IMR-90 (cell line): ENCODE data around the gene TGFA. TPM values are rescaled to one million over a fixed set of nuclear protein-coding genes. Genes with fewer than 3 reads are reported as not detected.

Experiments
- ATAC-seq: fragments of 200-7000 bp; cut with Tn5 transposase; 2 replicates; pipeline ENCODE4 v1.9.1; 2020; ENCODE audit warnings: low read depth, mild to moderate bottlenecking, moderate library complexity
- BruUV-seq: library from RNA; stranded (reverse); fragments of 400-500 nt; replicated peaks from 2 replicates; lab custom pipeline; 2021; lab: Mats Ljungman, UMichigan
- CTCF ChIA-PET: fragments of 300-600 bp; formaldehyde crosslinking; extraction: SDS; loops from one replicate; lab custom pipeline; 2021; ENCODE audit warnings: antibody characterized with exemption; lab: Yijun Ruan, JAX
- POLR2A ChIA-PET: fragments of 300-600 bp; sonication (Branson Sonifier 250); formaldehyde crosslinking; loops from one replicate; lab custom pipeline; 2022; ENCODE audit warnings: antibody characterized with exemption; ENCODE audit not compliant: unreplicated experiment; lab: Charles Lee
- DNase-seq: peaks from one replicate; pipeline ENCODE4 v3.0.0; 2013
- H2AFZ ChIP-seq: replicated peaks from 2 replicates; pipeline ENCODE3; 2013; ENCODE audit warnings: low read length, mild to moderate bottlenecking; ENCODE audit not compliant: poor library complexity
- H2AK5ac ChIP-seq: 2 replicates; pipeline ENCODE4 v1.6.1; 2013; ENCODE audit warnings: low read depth, low read length, inconsistent platforms
- H2AK9ac ChIP-seq: replicated peaks from 2 replicates; pipeline ENCODE3; 2013; ENCODE audit warnings: mild to moderate bottlenecking, low read depth, low read length, moderate library complexity; ENCODE audit not compliant: poor library complexity
- H2BK120ac ChIP-seq: 2 replicates; pipeline ENCODE4 v1.6.1; 2013; ENCODE audit warnings: low read depth, low read length, inconsistent platforms
- H2BK15ac ChIP-seq: 3 replicates; pipeline ENCODE4 v1.6.1; 2013; ENCODE audit warnings: low read depth, low read length, inconsistent platforms
- H2BK20ac ChIP-seq: 2 replicates; pipeline ENCODE4 v1.6.1; 2013; ENCODE audit warnings: low read depth, mild to moderate bottlenecking, inconsistent platforms, low read length, moderate library complexity
- H2BK5ac ChIP-seq: 2 replicates; pipeline ENCODE4 v1.6.1; 2013; ENCODE audit warnings: mild to moderate bottlenecking, low read depth, low read length, inconsistent platforms; ENCODE audit not compliant: poor library complexity, severe bottlenecking
- H3K14ac ChIP-seq: replicated peaks from 2 replicates; pipeline ENCODE4 v1.6.1; 2013; ENCODE audit warnings: low read depth, low read length, inconsistent platforms
- H3K18ac ChIP-seq: 2 replicates; pipeline ENCODE4 v1.6.1; 2013; ENCODE audit warnings: low read depth, low read length, control low read depth
- H3K23ac ChIP-seq: 2 replicates; pipeline ENCODE4 v1.6.1; 2013; ENCODE audit warnings: low read depth, low read length, inconsistent platforms
- H3K27ac ChIP-seq: 2 replicates; pipeline ENCODE4 v1.5.1; 2013; ENCODE audit warnings: mild to moderate bottlenecking, control low read depth, low read length; ENCODE audit not compliant: insufficient read depth
- H3K27me3 ChIP-seq: 2 replicates; pipeline ENCODE4 v1.6.1; 2013; ENCODE audit warnings: low read length; ENCODE audit not compliant: control insufficient read depth, insufficient read depth
- H3K36me3 ChIP-seq: 2 replicates; pipeline ENCODE4 v1.6.1; 2013; ENCODE audit warnings: low read length, mixed read lengths; ENCODE audit not compliant: control insufficient read depth, insufficient read depth
- H3K4ac ChIP-seq: 2 replicates; pipeline ENCODE4 v1.6.1; 2013; ENCODE audit warnings: low read depth, low read length, inconsistent platforms
- H3K4me1 ChIP-seq: 2 replicates; pipeline ENCODE4 v1.6.1; 2013; ENCODE audit warnings: low read length, mixed read lengths; ENCODE audit not compliant: control insufficient read depth, insufficient read depth
- H3K4me2 ChIP-seq: 2 replicates; pipeline ENCODE4 v1.6.1; 2013; ENCODE audit warnings: low read depth, mild to moderate bottlenecking, control low read depth, low read length, moderate library complexity
- H3K4me3 ChIP-seq: 2 replicates; pipeline ENCODE4 v1.5.1; 2013; ENCODE audit warnings: low read depth, mild to moderate bottlenecking, control low read depth, low read length, moderate library complexity; ENCODE audit not compliant: insufficient read depth
- H3K56ac ChIP-seq: 2 replicates; pipeline ENCODE4 v1.6.1; 2013; ENCODE audit warnings: low read length, inconsistent platforms; ENCODE audit not compliant: insufficient read depth; ENCODE audit errors: extremely low read depth
- H3K79me1 ChIP-seq, 2 experiments: 2 replicates each; pipeline ENCODE4 v1.6.1; 2013; ENCODE audit warnings: low read length in 2 of 2, inconsistent platforms in 1 of 2, low read depth in 1 of 2
- H3K9ac ChIP-seq: 2 replicates; pipeline ENCODE4 v1.6.1; 2013; ENCODE audit warnings: low read depth, low read length, control low read depth
- H3K9me1 ChIP-seq: 2 replicates; pipeline ENCODE4 v1.6.1; 2013; ENCODE audit warnings: low read length, inconsistent platforms; ENCODE audit not compliant: insufficient read depth
- H3K9me3 ChIP-seq: 2 replicates; pipeline ENCODE4 v1.6.1; 2013; ENCODE audit warnings: low read length; ENCODE audit not compliant: control insufficient read depth, insufficient read depth
- H4K20me1 ChIP-seq: 2 replicates; pipeline ENCODE4 v1.6.1; 2013; ENCODE audit warnings: low read length, inconsistent platforms; ENCODE audit not compliant: insufficient read depth
- H4K5ac ChIP-seq: 2 replicates; pipeline ENCODE4 v1.6.1; 2013; ENCODE audit warnings: mild to moderate bottlenecking, low read depth, low read length, control low read depth
- H4K8ac ChIP-seq, 2 experiments: 2 replicates each; pipeline ENCODE4 v1.6.1; 2013; ENCODE audit warnings: low read depth in 2 of 2, low read length in 2 of 2, control low read depth in 1 of 2, inconsistent platforms in 1 of 2
- H4K91ac ChIP-seq: 2 replicates; pipeline ENCODE4 v1.6.1; 2013; ENCODE audit warnings: low read depth, low read length, inconsistent platforms; ENCODE audit not compliant: insufficient read depth
- BHLHE40 ChIP-seq: fragments of 150-350 bp; IDR thresholded peaks from 2 replicates; pipeline ENCODE4 v1.6.1; 2016; ENCODE audit warnings: mild to moderate bottlenecking, low read depth, low read length
- CEBPB ChIP-seq: IDR thresholded peaks from 2 replicates; pipeline ENCODE4 v1.6.1; 2012; ENCODE audit warnings: low read depth, low read length, improper control_type of control experiment
- CHD1 ChIP-seq: IDR thresholded peaks from 2 replicates; pipeline ENCODE4 v1.6.1; 2012; ENCODE audit warnings: low read depth, low read length, improper control_type of control experiment
- FOS ChIP-seq: fragments of 150-350 bp; IDR thresholded peaks from 2 replicates; pipeline ENCODE4 v1.6.1; 2016; ENCODE audit warnings: low read depth, low read length
- MAFK ChIP-seq: IDR thresholded peaks from 2 replicates; pipeline ENCODE4 v1.6.1; 2012; ENCODE audit warnings: low read depth, low read length, improper control_type of control experiment
- MAZ ChIP-seq: IDR thresholded peaks from 2 replicates; pipeline ENCODE4 v1.6.1; 2012; ENCODE audit warnings: low read depth, mild to moderate bottlenecking, low read length, improper control_type of control experiment, moderate library complexity, borderline replicate concordance
- MXI1 ChIP-seq: IDR thresholded peaks from 2 replicates; pipeline ENCODE4 v1.6.1; 2012; ENCODE audit warnings: low read depth, mild to moderate bottlenecking, low read length, moderate library complexity, borderline replicate concordance
- NFE2L2 ChIP-seq: fragments of 150-350 bp; IDR thresholded peaks from 2 replicates; pipeline ENCODE4 v1.6.1; 2016; ENCODE audit warnings: low read depth, mild to moderate bottlenecking, low read length
- POLR2A ChIP-seq: IDR thresholded peaks from 2 replicates; pipeline ENCODE4 v1.6.1; 2012; ENCODE audit warnings: mild to moderate bottlenecking, low read depth, low read length
- RAD21 ChIP-seq: IDR thresholded peaks from 2 replicates; pipeline ENCODE4 v1.6.1; 2012; ENCODE audit warnings: low read length, improper control_type of control experiment
- RCOR1 ChIP-seq: IDR thresholded peaks from 2 replicates; pipeline ENCODE4 v1.6.1; 2012; ENCODE audit warnings: mild to moderate bottlenecking, low read length, improper control_type of control experiment; ENCODE audit not compliant: insufficient replicate concordance
- RFX5 ChIP-seq: IDR thresholded peaks from 2 replicates; pipeline ENCODE4 v1.8.0; 2012; ENCODE audit warnings: low read depth, mild to moderate bottlenecking, low read length, moderate library complexity
- SMC3 ChIP-seq: fragments of 150-350 bp; IDR thresholded peaks from 2 replicates; pipeline ENCODE4 v1.6.1; 2016; ENCODE audit warnings: low read depth, mild to moderate bottlenecking, antibody characterized with exemption, low read length, moderate library complexity
- WGBS, 2 experiments: methylation state at CpG; one replicate each; pipeline versions ENCODE4 v1.1.5 to v1.1.7; 2013; ENCODE audit warnings: missing lambda C conversion rate in 2 of 2; ENCODE audit not compliant: insufficient read length in 1 of 2; ENCODE audit errors: extremely low coverage in 2 of 2; 5-methylcytosine and 5-hydroxymethylcytosine counted together
- dilution Hi-C: fragments of 300-500 bp; cut with HindIII; formaldehyde crosslinking; loops from one replicate; pipeline ENCODE4 v1.14.3; 2018; ENCODE audit warnings: low sequenced_read_pairs; ENCODE audit not compliant: unreplicated experiment
- in situ Hi-C: fragments of 300-500 bp; cut with MboI; formaldehyde crosslinking; loops from 3 replicates; pipeline ENCODE4 v1.14.3; 2019; ENCODE audit warnings: low sequenced_read_pairs, inconsistent platforms, mixed read lengths
- intact Hi-C: fragments of 100-400 bp; cut with micrococcal nuclease; formaldehyde crosslinking; loops from 2 replicates; pipeline ENCODE4 v1.10.0; 2022
- polyA plus RNA-seq, 3 experiments: library from polyadenylated mRNA; depleted of rRNA; stranded (reverse); fragments of >200 nt; gene quantifications; 2 replicates each; pipeline ENCODE4 v1.2.3, GENCODE V29; 2012; ENCODE audit warnings: low replicate concordance in 1 of 3
- total RNA-seq: library from RNA; depleted of rRNA; stranded (reverse); fragments of >200 nt; gene quantifications from 2 replicates; pipeline ENCODE4 v1.2.3, GENCODE V29; 2012
- TF ChIP-seq, protein P1 (sequence below): fragments of 150-350 bp; IDR thresholded peaks from 2 replicates; pipeline ENCODE4 v1.6.1; 2017; ENCODE audit warnings: mild to moderate bottlenecking, antibody characterized with exemption, low read length, low read depth
- TF ChIP-seq, protein P2 (sequence below): fragments of 150-350 bp; IDR thresholded peaks from 2 replicates; pipeline ENCODE4 v1.6.1; 2016; ENCODE audit warnings: low read depth, mild to moderate bottlenecking, low read length, moderate library complexity, borderline replicate concordance
- TF ChIP-seq, protein P3 (sequence below): conservative IDR thresholded peaks from 2 replicates; pipeline ENCODE4 v1.5.1; 2012; ENCODE audit warnings: mild to moderate bottlenecking, low read depth, low read length, improper control_type of control experiment

Gene TGFA
- total and polyA plus RNA-seq, 2 of the 4 experiments (the other 2 are of a cell fraction), result not detected

- no peak overlapping the region for H3K56ac ChIP-seq
- CTCF ChIA-PET, result no interaction called here
- H3K79me1 ChIP-seq, result no peaks in the 10 kb centered on the region
- ATAC-seq, result no peak
- H3K27ac ChIP-seq, result no peak overlapping the region
- H2AFZ ChIP-seq, result no peak overlapping the region
- H4K8ac ChIP-seq, result no peak overlapping the region
- dilution Hi-C loops (no loop called here), in situ Hi-C loops (no loop called here), intact Hi-C loops (no loop called here)
- no peak overlapping the region for H2BK20ac ChIP-seq
- no peaks in the 10 kb centered on the region for H3K4me1 ChIP-seq
- no CpG with 5 or more reads among the region's 1 CpG for WGBS, 2 experiments
- H3K4ac ChIP-seq, result no peak overlapping the region
- TF ChIP-seq NFE2L2, result no peak
- no peak for TF ChIP-seq BHLHE40
- TF ChIP-seq, protein P1, sequence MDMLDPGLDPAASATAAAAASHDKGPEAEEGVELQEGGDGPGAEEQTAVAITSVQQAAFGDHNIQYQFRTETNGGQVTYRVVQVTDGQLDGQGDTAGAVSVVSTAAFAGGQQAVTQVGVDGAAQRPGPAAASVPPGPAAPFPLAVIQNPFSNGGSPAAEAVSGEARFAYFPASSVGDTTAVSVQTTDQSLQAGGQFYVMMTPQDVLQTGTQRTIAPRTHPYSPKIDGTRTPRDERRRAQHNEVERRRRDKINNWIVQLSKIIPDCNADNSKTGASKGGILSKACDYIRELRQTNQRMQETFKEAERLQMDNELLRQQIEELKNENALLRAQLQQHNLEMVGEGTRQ, result no peak
- no peak for TF ChIP-seq CEBPB
- no peak for TF ChIP-seq CHD1
- TF ChIP-seq RCOR1, result no peak
- TF ChIP-seq MXI1, result no peak
- TF ChIP-seq, protein P2, sequence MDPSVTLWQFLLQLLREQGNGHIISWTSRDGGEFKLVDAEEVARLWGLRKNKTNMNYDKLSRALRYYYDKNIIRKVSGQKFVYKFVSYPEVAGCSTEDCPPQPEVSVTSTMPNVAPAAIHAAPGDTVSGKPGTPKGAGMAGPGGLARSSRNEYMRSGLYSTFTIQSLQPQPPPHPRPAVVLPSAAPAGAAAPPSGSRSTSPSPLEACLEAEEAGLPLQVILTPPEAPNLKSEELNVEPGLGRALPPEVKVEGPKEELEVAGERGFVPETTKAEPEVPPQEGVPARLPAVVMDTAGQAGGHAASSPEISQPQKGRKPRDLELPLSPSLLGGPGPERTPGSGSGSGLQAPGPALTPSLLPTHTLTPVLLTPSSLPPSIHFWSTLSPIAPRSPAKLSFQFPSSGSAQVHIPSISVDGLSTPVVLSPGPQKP, result no peak
- TF ChIP-seq MAFK, result no peak
- TF ChIP-seq RFX5, result no peak
- TF ChIP-seq POLR2A, result no peak
- no peak for TF ChIP-seq SMC3
- no peak for TF ChIP-seq RAD21
- no peak for TF ChIP-seq MAZ
- no peak for TF ChIP-seq FOS
- TF ChIP-seq, protein P3, sequence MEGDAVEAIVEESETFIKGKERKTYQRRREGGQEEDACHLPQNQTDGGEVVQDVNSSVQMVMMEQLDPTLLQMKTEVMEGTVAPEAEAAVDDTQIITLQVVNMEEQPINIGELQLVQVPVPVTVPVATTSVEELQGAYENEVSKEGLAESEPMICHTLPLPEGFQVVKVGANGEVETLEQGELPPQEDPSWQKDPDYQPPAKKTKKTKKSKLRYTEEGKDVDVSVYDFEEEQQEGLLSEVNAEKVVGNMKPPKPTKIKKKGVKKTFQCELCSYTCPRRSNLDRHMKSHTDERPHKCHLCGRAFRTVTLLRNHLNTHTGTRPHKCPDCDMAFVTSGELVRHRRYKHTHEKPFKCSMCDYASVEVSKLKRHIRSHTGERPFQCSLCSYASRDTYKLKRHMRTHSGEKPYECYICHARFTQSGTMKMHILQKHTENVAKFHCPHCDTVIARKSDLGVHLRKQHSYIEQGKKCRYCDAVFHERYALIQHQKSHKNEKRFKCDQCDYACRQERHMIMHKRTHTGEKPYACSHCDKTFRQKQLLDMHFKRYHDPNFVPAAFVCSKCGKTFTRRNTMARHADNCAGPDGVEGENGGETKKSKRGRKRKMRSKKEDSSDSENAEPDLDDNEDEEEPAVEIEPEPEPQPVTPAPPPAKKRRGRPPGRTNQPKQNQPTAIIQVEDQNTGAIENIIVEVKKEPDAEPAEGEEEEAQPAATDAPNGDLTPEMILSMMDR, result no peak
- no TSS peak for BruUV-seq
- H3K9me1 ChIP-seq, result no peaks in the 10 kb centered on the region
- no peaks in the 10 kb centered on the region for H3K9me3 ChIP-seq
- no peak overlapping the region for H4K5ac ChIP-seq
- H2BK15ac ChIP-seq, result no peak overlapping the region
- no peak overlapping the region for H3K18ac ChIP-seq
- no peaks in the 10 kb centered on the region for H3K36me3 ChIP-seq
- POLR2A ChIA-PET, result no interaction called here
- H2BK120ac ChIP-seq, result no peak overlapping the region
- H4K91ac ChIP-seq, result no peak overlapping the region
- no peaks in the 10 kb centered on the region for H4K20me1 ChIP-seq
- H3K9ac ChIP-seq, result no peak overlapping the region
- H3K14ac ChIP-seq, result no peak overlapping the region
- H3K27me3 ChIP-seq, result peaks cover 2% of the 10 kb centered on the region; the same call in 1 of the 2 replicates
- no peak overlapping the region for H3K4me2 ChIP-seq
- no peak for DNase-seq
- no peak overlapping the region for H2AK5ac ChIP-seq
- no peak overlapping the region for H3K23ac ChIP-seq
- H2AK9ac ChIP-seq, result no peak overlapping the region
- no peak overlapping the region for H3K4me3 ChIP-seq
- H2BK5ac ChIP-seq, result no peak overlapping the region
Measured at GRCh38 chr2:70525032-70525431, 28.6 kb downstream of the TGFA start.
